Muscle layer of duodenum (tissue), 2 donors: ENCODE results near the gene PHF8.
A peak's percentile ranks its signal among the peaks of the same experiment; 100 is the strongest.

Experiments used
- H3K27ac ChIP-seq: one replicate; pipeline ENCODE4 v1.7.0; 2013; ENCODE audit warnings: mild to moderate bottlenecking, low read length
- H3K27me3 ChIP-seq: one replicate; pipeline ENCODE4 v1.7.0; 2013; ENCODE audit warnings: low read depth, mild to moderate bottlenecking, control low read depth, low read length
- H3K36me3 ChIP-seq, 2 donors: one replicate each; pipeline ENCODE4 v1.7.0; 2013; ENCODE audit warnings: low read length in 2 of 2, control low read depth in 1 of 2, mild to moderate bottlenecking in 1 of 2; ENCODE audit not compliant: insufficient read depth in 2 of 2, control insufficient read depth in 1 of 2
- H3K4me1 ChIP-seq, 2 donors: one replicate each; pipeline ENCODE4 v1.7.0; 2013; ENCODE audit warnings: low read length in 2 of 2, mild to moderate bottlenecking in 2 of 2, control low read depth in 1 of 2, moderate library complexity in 1 of 2; ENCODE audit not compliant: insufficient read depth in 2 of 2, control insufficient read depth in 1 of 2
- H3K4me3 ChIP-seq, 2 donors: one replicate each; pipeline ENCODE4 v1.7.0; 2013; ENCODE audit warnings: low read length in 2 of 2, low read depth in 1 of 2, mild to moderate bottlenecking in 1 of 2
- H3K9me3 ChIP-seq, 2 donors: one replicate each; pipeline ENCODE4 v1.7.0; 2013; ENCODE audit warnings: low read length in 2 of 2, control low read depth in 1 of 2, mild to moderate bottlenecking in 1 of 2; ENCODE audit not compliant: control insufficient read depth in 1 of 2
- donor health status: healthy.

Gene PHF8

DNA sequence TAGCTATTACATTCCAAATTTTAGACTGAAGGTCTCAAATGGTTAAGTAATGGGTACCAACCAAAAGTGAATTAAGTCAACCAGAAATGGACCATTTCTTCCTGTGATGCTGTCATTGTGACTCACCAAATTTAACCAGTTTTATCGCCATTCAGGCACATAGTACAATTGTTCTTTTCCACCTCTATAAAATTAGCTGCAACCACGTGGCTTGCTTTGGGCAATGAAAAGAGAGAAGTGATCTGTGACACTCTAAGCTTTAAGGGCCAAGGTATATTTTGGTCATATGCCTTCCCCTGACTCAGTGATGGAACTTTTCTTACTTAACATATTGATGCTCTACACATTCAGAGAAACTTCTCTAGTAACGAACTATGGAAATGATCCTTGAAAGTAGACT is 20.3 kb upstream of the PHF8 start:
- Histone ChIP-seq H3K4me1 (no peaks in the 10 kb centered on the region), H3K4me3 (no peak overlapping the region), H3K36me3 (no peaks in the 10 kb centered on the region), H3K9me3 (no peaks in the 10 kb centered on the region), H3K27me3 (no peaks in the 10 kb centered on the region), H3K27ac (no peak overlapping the region)

- Histone ChIP-seq H3K27ac (no peak overlapping the region), H3K27me3 (no peaks in the 10 kb centered on the region), H3K4me3 (no peak overlapping the region), H3K4me1 (no peaks in the 10 kb centered on the region), H3K36me3 (no peaks in the 10 kb centered on the region), H3K9me3 (no peaks in the 10 kb centered on the region)
These were observed 19.1 kb upstream of the PHF8 start for GRCh38 chrX:54063361-54063760.

DNA sequence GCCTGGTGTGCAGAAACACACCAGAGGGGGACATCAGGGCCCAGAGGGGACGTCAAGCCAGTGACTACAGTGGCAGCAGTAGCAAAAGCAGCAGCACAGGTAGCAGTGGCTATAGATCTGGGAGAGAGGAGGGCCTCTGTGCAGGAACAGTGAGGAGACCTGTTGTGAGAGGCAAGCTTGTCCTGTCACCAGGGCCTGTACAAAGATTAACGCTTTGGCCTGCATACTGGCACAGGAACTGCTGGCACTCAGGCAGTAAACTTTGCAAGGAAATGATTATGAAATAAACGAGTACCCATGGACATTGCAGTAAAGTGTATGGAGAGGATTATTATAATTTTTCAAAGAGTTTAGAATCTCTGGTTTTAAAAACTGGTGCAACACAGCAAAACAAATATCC is 5.5 kb upstream of the PHF8 start:
- H3K4me3 ChIP-seq = no peak overlapping the region
- H3K9me3 ChIP-seq = no peaks in the 10 kb centered on the region
- H3K36me3 ChIP-seq = no peaks in the 10 kb centered on the region
- H3K27ac ChIP-seq = no peak overlapping the region
- H3K4me1 ChIP-seq = no peaks in the 10 kb centered on the region
- no peaks in the 10 kb centered on the region for H3K27me3 ChIP-seq

GRCh38 chrX:54048412-54048811 is 4.1 kb upstream of the PHF8 start:
- Histone ChIP-seq H3K4me1 (no peaks in the 10 kb centered on the region), H3K36me3 (no peaks in the 10 kb centered on the region), H3K9me3 (no peaks in the 10 kb centered on the region), H3K4me3 (no peak overlapping the region), H3K27ac (no peak overlapping the region), H3K27me3 (no peaks in the 10 kb centered on the region)

GRCh38 chrX:54045563-54046228 is 1.4 kb upstream of the PHF8 start:
- H3K4me1 ChIP-seq = peaks cover 0 to 3% of the 10 kb centered on the region in 2 donors
- no peaks in the 10 kb centered on the region for H3K27me3 ChIP-seq
- H3K9me3 ChIP-seq = no peaks in the 10 kb centered on the region
- H3K36me3 ChIP-seq = peaks cover 0 to 8% of the 10 kb centered on the region in 2 donors
- no peak overlapping the region for H3K27ac ChIP-seq
- H3K4me3 ChIP-seq = no peak overlapping the region

GRCh38 chrX:54044877-54045338 is 635 bp upstream of the PHF8 start:
- H3K9me3 ChIP-seq = no peaks in the 10 kb centered on the region

DNA sequence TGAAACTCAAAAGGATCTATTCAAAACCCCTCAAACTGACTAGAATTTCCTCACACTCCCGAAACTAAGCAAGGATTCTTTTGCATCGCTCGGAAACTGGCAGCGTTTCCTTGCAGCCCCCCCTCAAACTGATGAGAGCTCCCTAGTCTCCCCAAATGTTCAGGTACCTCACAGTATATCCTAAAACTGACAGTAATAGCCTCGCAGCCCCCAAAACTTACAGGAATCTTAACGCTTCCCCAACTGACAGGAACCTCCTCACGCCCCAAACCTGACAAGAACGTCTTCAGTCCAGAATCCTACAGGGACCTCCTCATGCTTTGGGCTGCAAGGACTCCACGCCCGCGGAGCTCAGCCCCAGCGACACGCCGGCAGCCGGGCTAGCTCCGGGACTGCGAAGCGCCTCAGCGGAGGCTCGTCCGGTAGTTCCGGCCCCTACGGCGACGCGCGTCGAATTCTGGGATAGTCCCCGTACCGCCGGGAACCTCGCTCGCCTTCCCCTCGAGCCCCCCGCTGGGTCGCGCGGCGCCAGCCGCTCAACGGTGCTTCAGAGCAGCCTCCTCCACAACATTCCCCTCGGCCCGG is 640 bp downstream of the PHF8 start:
- peaks cover 3 to 14% of the 10 kb centered on the region in 2 donors for H3K36me3 ChIP-seq
- H3K27me3 ChIP-seq = no peaks in the 10 kb centered on the region
- no peaks in the 10 kb centered on the region for H3K9me3 ChIP-seq
- H3K4me1 ChIP-seq = peaks cover 0 to 3% of the 10 kb centered on the region in 2 donors
- H3K27ac ChIP-seq = peak overlapping the region; percentile 88
- H3K4me3 ChIP-seq = peak overlapping the region; percentile 72 to 83

More at GRCh38 chrX:54044877-54045338, 635 bp upstream of the PHF8 start:
- H3K27ac ChIP-seq = peak overlapping the region; percentile 92
- H3K36me3 ChIP-seq = peaks cover 0 to 9% of the 10 kb centered on the region in 2 donors
- H3K4me1 ChIP-seq = peaks cover 0 to 3% of the 10 kb centered on the region in 2 donors
- peak overlapping the region; percentile 60 to 72 for H3K4me3 ChIP-seq
- H3K27me3 ChIP-seq = no peaks in the 10 kb centered on the region

- peaks cover 0 to 3% of the 10 kb centered on the region in 2 donors for H3K4me1 ChIP-seq
- peaks cover 3 to 19% of the 10 kb centered on the region in 2 donors for H3K36me3 ChIP-seq
- H3K9me3 ChIP-seq = no peaks in the 10 kb centered on the region
These were observed 1.2 kb downstream of the PHF8 start for GRCh38 chrX:54043056-54043455.

DNA sequence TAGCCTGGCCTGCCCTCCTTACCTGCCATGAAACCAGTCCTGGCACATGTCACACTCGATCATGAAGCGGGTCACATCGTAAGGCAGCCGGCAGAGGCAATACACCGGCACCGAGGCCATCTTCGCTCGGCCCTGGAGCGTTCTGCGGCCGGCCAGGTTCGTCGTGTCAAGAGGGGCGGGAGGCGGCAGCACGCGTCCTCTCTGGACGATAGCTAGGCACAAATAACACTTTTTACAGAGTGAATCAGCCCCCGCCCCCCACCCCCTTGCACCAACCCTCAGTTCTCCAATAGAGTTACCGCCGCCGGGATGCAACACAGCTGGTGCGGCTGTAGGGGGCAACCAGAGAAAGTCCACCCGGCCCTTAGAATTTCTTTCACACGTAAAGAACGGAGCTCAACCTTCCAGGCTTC is 1.7 kb downstream of the PHF8 start:
- Histone ChIP-seq H3K4me1 (peaks cover 0 to 3% of the 10 kb centered on the region in 2 donors), H3K36me3 (peaks cover 3 to 19% of the 10 kb centered on the region in 2 donors), H3K27me3 (no peaks in the 10 kb centered on the region), H3K4me3 (peak overlapping the region; percentile 26 to 72), H3K27ac (no peak overlapping the region), H3K9me3 (no peaks in the 10 kb centered on the region)

More at GRCh38 chrX:54043056-54043455, 1.2 kb downstream of the PHF8 start:
- H3K4me3 ChIP-seq = peak overlapping the region; percentile 72 to 83
- no peaks in the 10 kb centered on the region for H3K27me3 ChIP-seq
- peak overlapping the region; percentile 88 for H3K27ac ChIP-seq

GRCh38 chrX:54030329-54030728 is 13.9 kb downstream of the PHF8 start:
- H3K36me3 ChIP-seq = peaks cover 36 to 38% of the 10 kb centered on the region in 2 donors
- H3K4me3 ChIP-seq = no peak overlapping the region
- no peaks in the 10 kb centered on the region for H3K27me3 ChIP-seq
- H3K9me3 ChIP-seq = no peaks in the 10 kb centered on the region
- H3K4me1 ChIP-seq = peaks cover 0 to 3% of the 10 kb centered on the region in 2 donors
- no peak overlapping the region for H3K27ac ChIP-seq

DNA sequence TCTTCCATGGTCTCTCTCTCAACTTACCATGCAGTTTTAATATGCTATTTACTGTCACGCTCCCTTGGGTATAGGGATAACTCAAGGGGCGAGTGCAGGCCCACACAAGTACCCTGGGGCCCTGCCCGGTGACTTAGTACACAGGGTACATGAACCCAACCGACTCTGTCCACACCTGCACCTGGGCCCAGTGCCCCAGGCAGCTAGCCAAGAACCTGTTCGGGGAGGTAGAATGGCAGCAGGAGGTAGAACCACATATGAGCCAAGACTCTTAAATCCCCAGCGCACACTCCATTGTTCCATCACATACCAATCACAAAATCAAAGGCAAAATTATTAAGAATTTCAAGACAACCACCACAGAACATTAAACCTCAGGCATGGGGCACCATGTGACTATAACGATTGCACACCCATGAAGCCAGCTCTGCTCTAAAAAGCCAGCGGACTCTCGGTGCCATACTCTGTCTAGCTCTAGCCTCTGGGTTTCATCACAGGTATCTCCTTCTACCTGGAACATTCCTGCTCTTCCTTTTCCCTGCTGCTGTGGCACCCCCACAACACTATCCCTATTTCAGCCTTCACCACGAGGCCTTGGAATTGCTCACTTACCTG is 14.6 kb downstream of the PHF8 start:
- Histone ChIP-seq H3K4me3 (no peak overlapping the region), H3K36me3 (peaks cover 36 to 37% of the 10 kb centered on the region in 2 donors), H3K27me3 (no peaks in the 10 kb centered on the region), H3K9me3 (no peaks in the 10 kb centered on the region), H3K27ac (no peak overlapping the region), H3K4me1 (peaks cover 0 to 3% of the 10 kb centered on the region in 2 donors)
